DMS153 (cell line): Measurements from ENCODE around the gene WSCD2.

Source experiments
- DNase-seq: peaks from one replicate; lab custom pipeline; 2025; lab: John Stamatoyannopoulos, UW

Gene WSCD2

DNA sequence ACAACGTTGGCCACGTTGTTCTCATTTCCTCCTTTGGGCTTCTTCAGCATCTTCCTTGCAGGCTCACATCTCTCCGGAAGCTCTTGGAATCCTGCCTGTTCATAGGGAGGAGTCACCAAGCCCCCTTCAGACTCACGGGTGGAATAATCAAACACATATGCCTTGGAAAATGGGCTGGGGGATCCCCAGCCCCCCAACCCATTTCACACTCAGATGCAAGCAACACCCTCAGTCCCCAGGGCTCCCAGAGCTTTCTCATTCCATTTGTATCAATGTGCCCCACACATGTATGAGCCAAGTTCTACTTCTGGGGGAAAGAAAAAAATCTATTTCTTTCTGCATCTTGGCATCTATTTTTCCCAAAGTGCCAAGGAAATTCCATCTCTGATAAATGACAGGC, 33.1 kb downstream of the WSCD2 start:
- no peak for DNase-seq

DNA sequence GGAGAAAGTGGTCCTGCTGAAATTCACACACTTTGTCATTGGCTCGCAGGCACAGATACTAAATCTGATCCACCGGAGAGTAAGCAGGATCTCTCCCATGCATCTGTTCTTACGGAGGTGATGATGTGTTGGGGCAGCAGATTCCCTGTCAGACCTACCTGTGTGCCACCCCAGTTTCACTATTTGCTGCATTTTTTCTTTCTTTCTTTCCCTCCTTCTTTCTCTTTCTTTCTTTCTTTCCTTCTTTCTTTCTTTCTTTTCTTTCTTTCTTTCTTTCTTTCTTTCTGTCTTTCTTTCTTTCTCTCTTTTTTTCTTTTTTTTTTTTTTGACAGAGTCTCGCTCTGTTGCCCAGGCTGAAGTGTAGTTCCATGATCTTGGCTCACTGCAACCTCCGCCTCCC, 37.4 kb downstream of the WSCD2 start:
- DNase-seq: no peak

DNA sequence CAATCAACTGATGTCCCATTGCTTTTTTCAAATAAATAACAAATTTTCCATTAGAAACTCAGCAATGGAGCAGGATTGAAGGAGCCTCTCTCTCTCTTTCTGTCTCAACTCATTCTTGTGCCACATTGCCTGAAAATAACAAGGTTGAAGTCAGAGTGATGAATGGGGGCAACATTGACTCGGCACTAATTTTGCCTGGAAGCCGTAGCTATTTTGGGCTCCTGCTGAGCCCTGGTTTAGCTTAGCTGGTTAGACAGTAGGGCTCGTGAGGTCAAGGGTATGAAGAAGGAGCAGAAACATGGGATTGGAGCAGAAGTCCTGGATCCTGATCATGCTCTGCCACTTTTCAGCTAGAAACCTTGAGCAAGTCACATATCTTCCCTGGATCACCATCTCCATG, 38.9 kb downstream of the WSCD2 start:
- DNase-seq: no peak

DNA sequence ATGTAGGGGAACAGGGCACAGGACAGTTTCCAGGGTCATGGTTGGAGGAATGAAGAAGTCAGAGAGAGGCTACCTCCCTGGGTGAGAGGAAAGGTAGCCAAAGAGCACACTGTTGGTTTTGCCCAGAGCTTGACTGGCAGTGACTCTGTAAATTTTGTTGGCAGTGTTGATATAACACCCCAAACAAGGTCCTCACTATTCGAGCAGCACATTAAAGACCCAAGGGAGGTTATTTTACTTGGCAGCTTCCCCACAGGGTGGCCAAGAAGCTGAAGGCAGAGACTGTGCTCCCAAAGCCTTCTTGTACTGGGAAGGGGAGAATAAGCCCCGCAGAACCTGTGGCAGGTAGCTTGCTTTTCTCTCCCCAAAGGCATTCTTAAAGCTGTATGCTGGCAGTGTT, 40.6 kb downstream of the WSCD2 start:
- DNase-seq: no peak

DNA sequence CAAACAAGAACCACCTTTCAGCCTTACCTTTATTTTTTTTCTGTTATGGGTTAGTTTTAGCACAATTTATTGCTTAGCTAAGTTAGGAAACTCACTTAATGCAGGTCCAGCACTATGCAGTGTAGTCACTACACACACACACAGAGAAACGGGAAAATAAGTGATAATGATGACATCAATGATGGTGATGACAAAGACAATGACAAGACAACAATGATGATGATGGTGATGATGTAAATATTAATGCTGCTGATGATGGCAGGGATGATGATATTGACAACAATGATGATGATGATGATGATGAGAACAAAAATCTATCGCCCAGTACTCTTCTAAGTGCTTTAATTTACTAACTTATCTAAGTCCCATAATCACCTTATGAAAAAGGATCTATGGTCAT, 41.1 kb downstream of the WSCD2 start:
- no peak for DNase-seq

DNA sequence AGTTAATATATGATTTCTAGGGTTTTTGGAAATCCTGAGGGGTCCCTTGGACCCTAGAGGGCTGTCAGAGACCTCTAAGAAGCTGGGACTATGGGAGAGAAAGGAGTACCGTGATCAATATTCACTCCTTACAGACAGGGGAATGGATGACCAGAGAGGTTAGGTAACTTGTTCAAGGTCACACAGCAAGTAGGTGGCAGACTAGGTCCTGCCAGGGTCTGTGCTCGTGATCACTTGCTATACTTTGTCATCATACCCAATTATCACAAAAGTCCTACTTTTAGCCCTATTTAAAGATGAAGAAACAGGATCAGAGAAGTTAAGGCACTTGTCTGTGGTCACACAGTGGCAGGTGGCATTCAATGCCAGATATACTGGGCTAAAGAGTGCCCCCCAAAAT, 42.9 kb downstream of the WSCD2 start:
- no peak for DNase-seq

DNA sequence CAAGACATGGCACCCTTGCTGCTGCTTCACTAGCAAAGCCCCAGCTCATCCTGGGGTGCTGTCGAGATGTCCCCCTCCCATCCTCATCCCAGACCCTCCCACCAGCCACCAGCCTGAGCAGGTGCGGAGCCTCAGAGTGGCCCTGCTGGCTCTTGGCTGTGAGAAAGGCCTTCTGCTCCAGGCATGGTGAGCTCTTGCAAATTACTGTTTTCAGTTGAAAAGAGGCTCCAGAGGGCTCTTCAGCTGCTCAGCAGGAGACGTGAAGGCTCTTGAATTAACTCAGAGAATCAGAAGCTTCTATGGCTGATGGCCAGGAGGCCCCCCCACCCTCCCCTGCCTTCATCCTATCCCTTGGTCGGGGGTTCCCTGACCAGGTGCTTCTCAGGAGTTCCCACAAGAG, 44.1 kb downstream of the WSCD2 start:
- no peak for DNase-seq

DNA sequence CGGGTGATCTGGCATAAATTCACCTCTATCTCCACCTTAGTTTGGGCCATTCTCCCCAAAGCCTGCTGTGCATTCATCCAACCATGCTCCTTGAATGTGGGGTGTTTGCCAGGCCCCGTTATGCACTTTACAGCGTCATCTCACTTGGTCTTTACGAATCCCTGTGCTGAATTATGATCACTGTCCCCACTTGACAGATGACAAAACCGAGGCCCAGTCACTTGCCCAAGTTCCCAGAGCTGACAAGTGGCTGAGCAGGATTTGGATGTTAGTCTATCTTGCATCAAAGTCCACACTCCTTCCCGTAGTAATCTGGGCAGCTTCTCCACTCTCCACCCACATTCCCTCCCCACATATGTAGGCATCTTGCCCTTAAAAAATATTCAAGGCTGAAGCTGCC, 44.8 kb downstream of the WSCD2 start:
- DNase-seq: no peak

DNA sequence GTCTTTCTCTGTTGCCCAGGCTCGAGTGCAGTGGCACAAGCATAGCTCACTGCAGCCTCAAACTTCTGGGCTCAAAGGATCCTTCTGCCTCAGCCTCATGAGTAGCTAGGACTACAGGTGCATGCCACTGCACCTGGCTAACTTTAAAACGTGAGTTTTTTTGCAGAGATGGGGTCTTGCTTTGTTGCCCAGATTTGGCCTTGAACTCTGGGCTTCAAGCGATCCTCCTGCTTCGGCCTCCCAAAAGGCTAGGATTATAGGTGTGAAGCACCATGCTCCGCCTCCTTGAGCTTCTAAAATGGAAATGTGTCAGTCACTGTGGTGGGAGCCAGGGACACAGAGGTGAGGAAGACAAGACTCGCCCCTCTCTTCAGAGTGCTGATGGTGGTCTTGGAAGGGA, 45.6 kb downstream of the WSCD2 start:
- DNase-seq: no peak

DNA sequence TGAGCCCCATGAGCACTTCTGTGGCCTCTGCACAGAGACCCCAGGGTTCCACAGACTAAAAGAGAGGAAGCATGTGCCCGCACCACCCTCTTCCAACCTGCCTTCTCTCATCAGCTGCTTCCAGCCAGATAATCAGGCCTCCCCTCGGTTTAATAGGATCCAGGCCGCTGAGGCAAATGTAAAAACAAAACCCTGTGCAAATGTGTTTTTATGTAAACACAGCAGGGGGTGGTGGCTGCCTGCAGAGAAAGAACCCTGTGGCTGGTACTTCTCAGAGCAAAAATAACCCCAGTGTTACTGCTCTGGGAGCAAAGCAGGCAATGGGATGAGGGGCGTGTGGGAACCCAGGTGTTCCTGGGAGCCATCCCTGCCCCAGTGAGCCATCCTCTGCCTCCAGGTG, 46.2 kb downstream of the WSCD2 start:
- DNase-seq: no peak

DNA sequence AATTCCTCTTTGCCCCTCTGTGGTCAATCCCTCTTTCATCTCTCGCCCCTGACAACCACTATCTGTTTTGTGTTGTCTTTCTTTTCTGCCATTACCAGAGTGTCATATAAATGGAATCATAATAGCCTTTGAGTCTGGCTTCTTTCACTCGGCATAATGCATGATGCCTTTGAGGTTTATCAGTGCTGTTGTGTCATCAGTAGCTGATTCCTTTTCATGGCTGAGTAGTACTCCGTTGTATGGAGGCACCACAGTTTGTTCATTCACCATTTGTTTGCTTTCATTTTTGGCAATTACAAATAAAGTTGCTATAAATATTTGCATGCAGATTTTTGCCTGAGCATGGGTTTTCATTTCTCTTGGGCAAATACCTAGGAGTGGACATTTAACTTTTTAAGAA, 47.2 kb downstream of the WSCD2 start:
- no peak for DNase-seq

DNA sequence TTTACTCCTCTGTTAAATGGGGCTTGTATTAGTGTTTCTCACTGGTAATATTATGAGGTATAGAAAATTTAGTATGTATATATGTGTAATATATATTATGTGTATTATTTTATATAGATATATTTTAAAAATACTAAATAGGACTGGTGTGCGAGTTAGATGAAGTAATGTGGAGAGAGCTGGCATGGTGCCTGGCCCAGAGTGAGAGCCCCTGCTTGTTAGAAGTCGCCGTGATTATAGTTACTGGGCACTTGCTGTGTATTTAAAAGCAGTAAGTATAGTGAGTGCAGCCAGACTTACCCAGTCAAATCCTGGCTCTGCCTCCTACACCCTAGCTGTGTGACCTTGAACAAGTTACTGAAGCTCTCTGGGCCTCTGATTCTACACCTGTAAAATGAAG, 48.0 kb downstream of the WSCD2 start:
- DNase-seq: no peak

DNA sequence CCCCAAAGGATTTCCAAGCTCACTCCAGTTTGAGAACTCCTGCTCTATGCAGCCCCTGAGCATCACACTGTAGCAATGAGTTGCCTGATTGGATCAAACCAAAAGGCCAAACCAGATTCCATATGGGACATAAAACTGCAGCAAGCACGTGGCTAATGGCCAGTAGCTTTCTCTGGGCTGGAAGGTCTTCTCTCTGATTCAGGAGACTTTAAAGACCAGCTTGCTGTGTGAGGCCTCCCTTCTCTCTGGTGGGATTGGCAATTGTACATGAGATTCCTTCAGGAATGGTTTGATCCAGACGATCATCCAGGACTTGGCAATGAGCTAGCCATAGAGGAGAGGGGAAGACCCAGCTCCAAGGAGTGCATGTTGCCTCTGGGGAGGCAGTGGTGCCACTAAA, 50.2 kb downstream of the WSCD2 start:
- DNase-seq: no peak

DNA sequence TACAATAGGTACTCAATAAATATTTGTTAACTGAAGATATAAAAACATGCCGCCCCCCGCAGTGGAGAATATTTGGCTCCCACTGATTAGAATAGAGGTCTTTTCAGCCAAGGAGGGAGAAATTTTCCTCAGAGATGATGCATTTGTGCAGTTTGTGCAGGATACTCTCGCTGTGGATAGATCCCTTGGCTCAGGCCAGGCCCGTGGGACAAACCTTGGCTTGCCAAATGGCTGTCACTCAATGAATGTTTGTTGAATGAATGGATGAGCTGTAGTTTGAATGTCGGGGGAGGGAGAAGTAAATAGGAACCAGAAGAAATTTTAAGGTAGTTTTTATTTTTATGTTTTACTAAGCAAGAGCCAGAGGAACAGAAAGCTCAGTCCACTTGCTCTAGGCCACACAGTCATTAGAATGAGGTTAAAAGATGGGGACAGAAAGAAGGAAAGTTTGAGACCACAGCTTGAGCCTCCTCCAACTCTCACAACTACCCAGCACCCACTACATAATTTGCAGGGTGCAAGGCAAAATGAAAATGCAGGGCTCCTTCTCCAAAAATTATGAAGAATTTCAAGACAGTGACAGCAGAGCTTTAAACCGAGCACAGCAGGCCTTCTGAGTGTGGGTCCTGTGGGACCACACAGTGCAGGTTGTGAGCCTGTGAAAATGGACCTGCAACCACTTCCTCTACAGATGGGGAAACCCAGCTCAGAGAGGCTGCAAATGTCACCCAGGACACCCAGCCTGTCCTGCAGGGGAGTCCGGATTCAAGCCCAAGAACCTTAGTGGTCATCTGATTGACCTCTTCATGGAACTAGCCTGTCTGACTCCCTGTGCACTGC, 51.4 kb downstream of the WSCD2 start:
- no peak for DNase-seq

DNA sequence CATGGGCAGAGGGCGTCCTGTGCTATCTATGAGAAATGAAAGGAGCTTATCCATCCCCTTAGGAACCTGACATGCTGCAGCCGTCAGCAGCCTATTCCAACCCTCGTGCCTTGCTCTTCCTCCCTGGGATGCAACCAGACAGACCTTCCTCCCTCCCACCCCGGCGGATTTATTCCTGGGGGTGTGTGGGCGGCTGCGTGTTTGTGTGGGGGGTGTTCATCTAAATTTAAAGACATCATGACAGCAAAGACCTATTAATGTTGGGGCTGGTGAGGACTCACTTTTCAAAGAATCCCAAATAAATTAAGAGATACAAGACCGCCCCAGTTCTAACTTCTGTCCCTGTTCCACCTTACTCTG, 52.0 kb downstream of the WSCD2 start:
- DNase-seq: no peak

DNA sequence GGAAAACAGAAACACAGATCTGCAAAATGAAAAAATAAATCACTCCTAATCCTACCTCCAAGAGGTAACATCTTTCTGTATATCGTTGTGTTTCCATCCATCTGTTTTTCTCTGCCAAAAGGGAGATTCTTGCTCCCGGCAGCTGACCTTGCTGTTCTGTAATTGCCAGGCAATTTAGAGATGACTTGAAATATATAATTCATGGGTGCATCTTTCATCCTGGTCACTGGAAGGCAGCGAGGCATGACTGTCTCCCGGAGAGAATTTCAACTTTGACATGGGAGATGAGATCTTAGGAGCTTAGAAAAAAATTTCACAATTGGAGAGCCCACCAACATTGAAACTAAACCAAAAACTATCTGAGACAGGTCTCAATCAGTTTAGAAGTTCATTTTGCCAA, 53.0 kb downstream of the WSCD2 start:
- DNase-seq: no peak

DNA sequence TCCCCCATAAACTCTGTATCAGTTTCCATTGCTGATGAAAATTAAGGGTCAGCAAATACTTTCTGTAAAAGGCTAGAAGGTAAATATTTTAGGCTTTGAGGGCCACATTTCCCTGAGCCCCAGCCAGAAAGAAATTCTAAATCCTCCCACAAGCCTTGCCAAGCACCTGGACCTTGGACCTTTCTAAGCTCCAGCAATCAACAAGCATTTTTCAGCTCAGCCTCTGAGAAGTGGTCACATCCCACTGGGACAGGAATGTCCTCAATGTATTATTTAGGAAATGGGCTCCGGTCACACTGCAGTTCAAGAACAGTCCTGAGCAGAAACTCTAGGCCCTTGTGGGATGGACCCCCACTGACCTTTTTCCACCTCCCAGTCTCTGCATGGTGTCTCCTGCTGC, 55.9 kb downstream of the WSCD2 start:
- DNase-seq: no peak

DNA sequence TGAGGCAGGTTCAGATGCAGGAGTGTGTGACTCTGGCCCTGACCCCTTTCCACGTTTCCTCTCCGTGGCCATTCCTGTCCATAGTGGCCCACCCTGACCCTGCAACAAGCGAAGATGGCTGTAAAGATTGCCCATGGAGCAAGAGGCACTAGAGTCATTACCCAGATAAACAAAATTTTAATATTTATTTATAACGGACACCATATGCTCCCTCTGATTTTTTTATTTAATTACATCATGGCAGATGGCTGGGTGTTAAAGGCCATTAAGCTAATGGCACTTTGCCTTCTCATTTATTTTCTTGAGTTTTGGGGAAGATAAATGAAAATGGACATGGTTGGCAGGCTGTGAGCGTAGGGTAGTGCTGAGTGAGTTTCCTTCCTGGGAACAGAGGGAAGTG, 58.7 kb downstream of the WSCD2 start:
- DNase-seq: no peak

DNA sequence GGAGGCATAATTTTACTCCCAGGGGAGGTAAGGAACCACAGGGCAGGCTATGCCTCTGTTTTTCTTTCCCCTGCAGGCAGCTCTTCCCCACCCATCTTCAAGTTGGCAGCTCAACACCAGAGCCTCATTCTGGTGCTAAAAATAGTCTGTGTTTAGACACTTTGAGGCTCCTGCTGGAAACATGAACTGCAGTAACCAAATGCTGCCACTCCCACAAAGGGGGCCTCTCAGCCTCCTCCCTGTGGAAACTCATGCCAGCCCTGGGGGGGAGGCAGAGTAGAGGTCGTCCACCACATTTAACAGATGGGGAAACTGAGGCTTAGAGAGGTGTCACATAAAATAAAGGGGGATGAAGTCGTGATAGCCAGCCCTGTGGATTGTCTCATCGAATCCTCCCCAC, 61.4 kb downstream of the WSCD2 start:
- DNase-seq: no peak

DNA sequence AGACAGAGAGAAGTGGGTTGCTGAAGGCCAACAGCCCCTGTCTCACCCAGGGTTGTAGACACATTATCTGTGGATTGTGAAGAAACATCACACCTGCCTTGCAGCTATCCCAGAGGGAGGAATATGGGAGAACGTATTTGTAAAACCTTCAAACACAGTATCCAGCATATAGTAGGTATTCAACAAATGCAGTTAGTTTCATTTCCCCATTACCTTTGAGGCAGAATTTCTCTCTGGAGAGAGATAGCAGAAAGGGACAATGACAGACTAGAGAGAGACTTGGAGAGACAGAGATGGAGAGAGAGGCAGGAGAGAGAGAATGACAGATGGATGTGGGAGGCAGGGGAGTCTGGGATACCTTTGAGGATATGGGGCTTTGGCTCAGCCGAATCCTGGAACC, 62.0 kb downstream of the WSCD2 start:
- no peak for DNase-seq

DNA sequence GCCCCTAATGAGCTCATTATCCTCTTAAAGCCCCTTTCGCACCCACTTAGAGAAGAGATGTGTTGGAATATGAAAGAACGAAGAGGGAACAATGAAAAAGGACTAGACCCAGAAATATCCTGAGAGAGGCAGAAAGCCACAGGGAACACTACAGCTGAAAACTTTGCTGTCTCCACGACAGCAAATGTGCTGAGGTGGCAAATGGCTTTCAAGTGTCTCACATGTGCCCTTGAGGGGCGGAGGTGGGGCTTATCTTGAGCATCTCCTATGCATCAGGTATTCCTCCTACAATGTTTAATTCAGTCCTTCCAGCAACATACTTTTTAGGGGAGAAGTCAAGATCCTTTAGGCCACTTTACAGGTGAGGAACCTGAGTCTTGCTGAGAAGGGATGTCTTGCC, 62.9 kb downstream of the WSCD2 start:
- no peak for DNase-seq

DNA sequence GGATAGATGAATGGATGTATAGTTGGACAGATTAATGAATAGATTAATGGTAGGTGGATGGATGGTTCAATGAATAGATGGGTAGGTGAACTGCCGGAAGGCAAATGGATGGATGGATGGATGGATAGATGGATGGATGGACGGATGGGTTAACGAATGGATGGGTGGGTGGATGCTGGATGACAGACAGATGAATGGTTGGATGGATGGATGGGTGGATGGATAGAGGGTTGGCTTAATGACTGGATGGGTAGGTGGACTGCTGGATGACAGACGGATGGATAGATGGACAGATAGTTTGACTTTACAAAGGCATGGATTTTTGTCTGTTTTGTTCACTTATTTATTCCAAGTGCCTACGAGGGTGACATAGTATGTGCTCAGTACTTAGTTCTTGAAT, 64.4 kb downstream of the WSCD2 start:
- DNase-seq: no peak

DNA sequence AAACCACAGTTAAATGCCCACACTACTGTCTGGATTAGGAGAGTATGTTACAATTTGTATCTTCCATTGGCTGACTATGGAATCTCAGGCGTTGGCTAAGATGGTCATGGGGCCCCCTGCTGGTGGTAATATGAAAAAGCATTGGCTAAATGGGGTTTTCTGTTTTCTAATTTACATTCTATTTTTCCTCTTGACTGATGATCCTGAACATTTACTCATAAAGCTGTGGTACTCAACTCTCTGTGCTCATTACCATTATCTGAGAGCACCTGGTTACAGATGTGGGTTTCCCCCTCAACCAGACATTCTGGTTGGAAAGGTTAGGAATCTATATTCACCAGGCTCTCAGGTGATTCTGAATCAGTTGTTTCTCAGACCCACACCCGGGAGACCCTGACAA, 64.8 kb downstream of the WSCD2 start:
- DNase-seq: no peak

DNA sequence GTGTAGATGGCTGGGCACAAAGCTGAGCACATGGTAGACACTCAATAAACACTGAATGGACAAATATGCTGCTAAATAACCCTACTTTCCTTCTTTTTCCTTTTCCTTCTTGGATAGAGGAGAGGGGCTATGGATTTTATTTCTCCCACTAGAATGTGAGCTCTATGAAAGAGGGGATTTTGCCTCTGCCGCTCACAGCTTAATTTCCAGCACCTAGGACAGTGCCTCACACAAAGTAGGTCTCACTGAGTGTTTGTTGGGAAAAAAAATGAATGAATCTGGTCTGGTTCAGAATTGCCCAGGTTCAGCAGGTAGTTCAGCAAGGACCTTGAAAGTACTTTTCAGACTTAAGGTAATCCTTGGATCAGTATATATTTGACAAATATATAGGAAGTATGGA, 65.5 kb downstream of the WSCD2 start:
- DNase-seq: no peak

DNA sequence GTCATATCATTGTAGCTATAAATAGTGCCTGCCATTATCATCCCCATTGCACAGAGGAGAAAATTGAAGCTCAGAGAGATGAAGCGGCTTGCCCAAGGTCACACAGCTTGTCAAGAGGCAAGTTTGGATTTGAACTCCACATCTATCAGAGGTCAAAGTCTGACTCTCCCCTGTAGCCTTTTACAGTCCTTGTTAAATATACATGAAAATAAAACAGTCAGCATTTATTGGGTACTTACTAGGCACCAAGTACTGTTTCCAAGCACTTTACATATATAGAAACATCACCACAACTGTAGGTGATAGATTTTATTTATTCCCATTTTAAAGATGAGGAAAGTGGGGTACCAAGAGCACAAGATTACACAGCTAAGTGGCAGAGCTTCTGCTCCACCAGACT, 67.2 kb downstream of the WSCD2 start:
- no peak for DNase-seq
